IMR-90 (cell line): Measurements from ENCODE around the gene INO80B. TPM values are rescaled to one million over a fixed set of nuclear protein-coding genes. Genes with fewer than 3 reads are reported as not detected.

Experiments
- ATAC-seq: fragments of 200-7000 bp; cut with Tn5 transposase; 2 replicates; pipeline ENCODE4 v1.9.1; 2020; ENCODE audit warnings: low read depth, mild to moderate bottlenecking, moderate library complexity
- BruUV-seq: library from RNA; stranded (reverse); fragments of 400-500 nt; replicated peaks from 2 replicates; lab custom pipeline; 2021; lab: Mats Ljungman, UMichigan
- CTCF ChIA-PET: fragments of 300-600 bp; formaldehyde crosslinking; extraction: SDS; loops from one replicate; lab custom pipeline; 2021; ENCODE audit warnings: antibody characterized with exemption; lab: Yijun Ruan, JAX
- POLR2A ChIA-PET: fragments of 300-600 bp; sonication (Branson Sonifier 250); formaldehyde crosslinking; loops from one replicate; lab custom pipeline; 2022; ENCODE audit warnings: antibody characterized with exemption; ENCODE audit not compliant: unreplicated experiment; lab: Charles Lee
- DNase-seq: peaks from one replicate; pipeline ENCODE4 v3.0.0; 2013
- H2AFZ ChIP-seq: replicated peaks from 2 replicates; pipeline ENCODE3; 2013; ENCODE audit warnings: low read length, mild to moderate bottlenecking; ENCODE audit not compliant: poor library complexity
- H2AK5ac ChIP-seq: 2 replicates; pipeline ENCODE4 v1.6.1; 2013; ENCODE audit warnings: low read depth, low read length, inconsistent platforms
- H2AK9ac ChIP-seq: replicated peaks from 2 replicates; pipeline ENCODE3; 2013; ENCODE audit warnings: mild to moderate bottlenecking, low read depth, low read length, moderate library complexity; ENCODE audit not compliant: poor library complexity
- H2BK120ac ChIP-seq: 2 replicates; pipeline ENCODE4 v1.6.1; 2013; ENCODE audit warnings: low read depth, low read length, inconsistent platforms
- H2BK15ac ChIP-seq: 3 replicates; pipeline ENCODE4 v1.6.1; 2013; ENCODE audit warnings: low read depth, low read length, inconsistent platforms
- H2BK20ac ChIP-seq: 2 replicates; pipeline ENCODE4 v1.6.1; 2013; ENCODE audit warnings: low read depth, mild to moderate bottlenecking, inconsistent platforms, low read length, moderate library complexity
- H2BK5ac ChIP-seq: 2 replicates; pipeline ENCODE4 v1.6.1; 2013; ENCODE audit warnings: mild to moderate bottlenecking, low read depth, low read length, inconsistent platforms; ENCODE audit not compliant: poor library complexity, severe bottlenecking
- H3K14ac ChIP-seq: replicated peaks from 2 replicates; pipeline ENCODE4 v1.6.1; 2013; ENCODE audit warnings: low read depth, low read length, inconsistent platforms
- H3K18ac ChIP-seq: 2 replicates; pipeline ENCODE4 v1.6.1; 2013; ENCODE audit warnings: low read depth, low read length, control low read depth
- H3K23ac ChIP-seq: 2 replicates; pipeline ENCODE4 v1.6.1; 2013; ENCODE audit warnings: low read depth, low read length, inconsistent platforms
- H3K27ac ChIP-seq: 2 replicates; pipeline ENCODE4 v1.5.1; 2013; ENCODE audit warnings: mild to moderate bottlenecking, control low read depth, low read length; ENCODE audit not compliant: insufficient read depth
- H3K27me3 ChIP-seq: 2 replicates; pipeline ENCODE4 v1.6.1; 2013; ENCODE audit warnings: low read length; ENCODE audit not compliant: control insufficient read depth, insufficient read depth
- H3K36me3 ChIP-seq: 2 replicates; pipeline ENCODE4 v1.6.1; 2013; ENCODE audit warnings: low read length, mixed read lengths; ENCODE audit not compliant: control insufficient read depth, insufficient read depth
- H3K4ac ChIP-seq: 2 replicates; pipeline ENCODE4 v1.6.1; 2013; ENCODE audit warnings: low read depth, low read length, inconsistent platforms
- H3K4me1 ChIP-seq: 2 replicates; pipeline ENCODE4 v1.6.1; 2013; ENCODE audit warnings: low read length, mixed read lengths; ENCODE audit not compliant: control insufficient read depth, insufficient read depth
- H3K4me2 ChIP-seq: 2 replicates; pipeline ENCODE4 v1.6.1; 2013; ENCODE audit warnings: low read depth, mild to moderate bottlenecking, control low read depth, low read length, moderate library complexity
- H3K4me3 ChIP-seq: 2 replicates; pipeline ENCODE4 v1.5.1; 2013; ENCODE audit warnings: low read depth, mild to moderate bottlenecking, control low read depth, low read length, moderate library complexity; ENCODE audit not compliant: insufficient read depth
- H3K56ac ChIP-seq: 2 replicates; pipeline ENCODE4 v1.6.1; 2013; ENCODE audit warnings: low read length, inconsistent platforms; ENCODE audit not compliant: insufficient read depth; ENCODE audit errors: extremely low read depth
- H3K79me1 ChIP-seq, 2 experiments: 2 replicates each; pipeline ENCODE4 v1.6.1; 2013; ENCODE audit warnings: low read length in 2 of 2, inconsistent platforms in 1 of 2, low read depth in 1 of 2
- H3K9ac ChIP-seq: 2 replicates; pipeline ENCODE4 v1.6.1; 2013; ENCODE audit warnings: low read depth, low read length, control low read depth
- H3K9me1 ChIP-seq: 2 replicates; pipeline ENCODE4 v1.6.1; 2013; ENCODE audit warnings: low read length, inconsistent platforms; ENCODE audit not compliant: insufficient read depth
- H3K9me3 ChIP-seq: 2 replicates; pipeline ENCODE4 v1.6.1; 2013; ENCODE audit warnings: low read length; ENCODE audit not compliant: control insufficient read depth, insufficient read depth
- H4K20me1 ChIP-seq: 2 replicates; pipeline ENCODE4 v1.6.1; 2013; ENCODE audit warnings: low read length, inconsistent platforms; ENCODE audit not compliant: insufficient read depth
- H4K5ac ChIP-seq: 2 replicates; pipeline ENCODE4 v1.6.1; 2013; ENCODE audit warnings: mild to moderate bottlenecking, low read depth, low read length, control low read depth
- H4K8ac ChIP-seq, 2 experiments: 2 replicates each; pipeline ENCODE4 v1.6.1; 2013; ENCODE audit warnings: low read depth in 2 of 2, low read length in 2 of 2, control low read depth in 1 of 2, inconsistent platforms in 1 of 2
- H4K91ac ChIP-seq: 2 replicates; pipeline ENCODE4 v1.6.1; 2013; ENCODE audit warnings: low read depth, low read length, inconsistent platforms; ENCODE audit not compliant: insufficient read depth
- BHLHE40 ChIP-seq: fragments of 150-350 bp; IDR thresholded peaks from 2 replicates; pipeline ENCODE4 v1.6.1; 2016; ENCODE audit warnings: mild to moderate bottlenecking, low read depth, low read length
- CHD1 ChIP-seq: IDR thresholded peaks from 2 replicates; pipeline ENCODE4 v1.6.1; 2012; ENCODE audit warnings: low read depth, low read length, improper control_type of control experiment
- MAFK ChIP-seq: IDR thresholded peaks from 2 replicates; pipeline ENCODE4 v1.6.1; 2012; ENCODE audit warnings: low read depth, low read length, improper control_type of control experiment
- MAZ ChIP-seq: IDR thresholded peaks from 2 replicates; pipeline ENCODE4 v1.6.1; 2012; ENCODE audit warnings: low read depth, mild to moderate bottlenecking, low read length, improper control_type of control experiment, moderate library complexity, borderline replicate concordance
- MXI1 ChIP-seq: IDR thresholded peaks from 2 replicates; pipeline ENCODE4 v1.6.1; 2012; ENCODE audit warnings: low read depth, mild to moderate bottlenecking, low read length, moderate library complexity, borderline replicate concordance
- POLR2A ChIP-seq: IDR thresholded peaks from 2 replicates; pipeline ENCODE4 v1.6.1; 2012; ENCODE audit warnings: mild to moderate bottlenecking, low read depth, low read length
- RCOR1 ChIP-seq: IDR thresholded peaks from 2 replicates; pipeline ENCODE4 v1.6.1; 2012; ENCODE audit warnings: mild to moderate bottlenecking, low read length, improper control_type of control experiment; ENCODE audit not compliant: insufficient replicate concordance
- SMC3 ChIP-seq: fragments of 150-350 bp; IDR thresholded peaks from 2 replicates; pipeline ENCODE4 v1.6.1; 2016; ENCODE audit warnings: low read depth, mild to moderate bottlenecking, antibody characterized with exemption, low read length, moderate library complexity
- WGBS, 2 experiments: methylation state at CpG; one replicate each; pipeline versions ENCODE4 v1.1.5 to v1.1.7; 2013; ENCODE audit warnings: missing lambda C conversion rate in 2 of 2; ENCODE audit not compliant: insufficient read length in 1 of 2; ENCODE audit errors: extremely low coverage in 2 of 2; 5-methylcytosine and 5-hydroxymethylcytosine counted together
- dilution Hi-C: fragments of 300-500 bp; cut with HindIII; formaldehyde crosslinking; loops from one replicate; pipeline ENCODE4 v1.14.3; 2018; ENCODE audit warnings: low sequenced_read_pairs; ENCODE audit not compliant: unreplicated experiment
- in situ Hi-C: fragments of 300-500 bp; cut with MboI; formaldehyde crosslinking; loops from 3 replicates; pipeline ENCODE4 v1.14.3; 2019; ENCODE audit warnings: low sequenced_read_pairs, inconsistent platforms, mixed read lengths
- intact Hi-C: fragments of 100-400 bp; cut with micrococcal nuclease; formaldehyde crosslinking; loops from 2 replicates; pipeline ENCODE4 v1.10.0; 2022
- polyA plus RNA-seq, 3 experiments: library from polyadenylated mRNA; depleted of rRNA; stranded (reverse); fragments of >200 nt; gene quantifications; 2 replicates each; pipeline ENCODE4 v1.2.3, GENCODE V29; 2012; ENCODE audit warnings: low replicate concordance in 1 of 3
- total RNA-seq: library from RNA; depleted of rRNA; stranded (reverse); fragments of >200 nt; gene quantifications from 2 replicates; pipeline ENCODE4 v1.2.3, GENCODE V29; 2012
- TF ChIP-seq, protein P1 (sequence below): conservative IDR thresholded peaks from 2 replicates; pipeline ENCODE4 v1.5.1; 2012; ENCODE audit warnings: mild to moderate bottlenecking, low read depth, low read length, improper control_type of control experiment
- TF ChIP-seq, protein P2 (sequence below): fragments of 150-350 bp; IDR thresholded peaks from 2 replicates; pipeline ENCODE4 v1.6.1; 2017; ENCODE audit warnings: mild to moderate bottlenecking, antibody characterized with exemption, low read length, low read depth
- TF ChIP-seq, protein P3 (sequence below): fragments of 150-350 bp; IDR thresholded peaks from 2 replicates; pipeline ENCODE4 v1.6.1; 2016; ENCODE audit warnings: low read depth, mild to moderate bottlenecking, low read length, moderate library complexity, borderline replicate concordance

INO80B gene
- total and polyA plus RNA-seq, 2 of the 4 experiments (the other 2 are of a cell fraction) = 4.5 to 10.5 TPM

DNA sequence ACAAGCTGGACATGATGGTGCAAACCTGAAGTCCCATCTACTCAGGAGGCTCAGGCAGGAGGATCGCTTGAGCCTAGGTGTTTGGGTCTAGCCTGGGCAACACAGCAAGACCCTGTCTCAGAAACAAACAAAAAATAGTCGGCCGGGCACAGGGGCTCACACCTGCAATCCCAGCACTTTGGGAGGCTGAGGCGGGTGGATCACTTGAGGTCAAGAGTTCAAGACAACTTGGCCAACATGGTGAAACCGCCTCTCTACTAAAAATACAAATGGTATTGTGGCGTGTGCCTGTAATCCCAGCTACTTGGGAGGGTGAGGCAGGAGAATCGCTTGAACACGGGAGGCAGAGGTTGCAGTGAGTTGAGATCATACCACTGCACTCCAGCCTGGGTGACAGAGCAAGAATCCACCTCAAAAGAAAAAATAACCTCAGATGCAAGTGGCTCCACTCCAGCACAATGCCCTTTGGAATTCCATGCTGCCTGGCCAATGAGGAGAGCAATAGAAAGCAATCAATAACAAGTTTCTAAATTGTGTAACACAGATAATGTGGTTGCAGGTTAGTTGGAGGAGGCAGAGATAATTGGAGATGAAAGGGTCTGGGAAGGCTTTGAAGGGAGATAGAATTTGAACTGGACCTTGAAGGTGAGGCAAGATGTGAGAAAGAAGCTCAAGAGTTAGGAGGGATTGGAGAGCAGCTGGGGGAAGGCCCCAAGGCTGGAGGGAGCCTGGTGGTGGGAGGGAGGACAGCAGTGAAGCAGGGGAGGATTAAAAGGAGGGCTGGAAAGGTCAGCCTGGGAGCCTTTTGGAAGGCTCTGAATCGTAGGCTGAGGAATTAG is 34.0 kb downstream of the INO80B start:
- intact Hi-C loops = no loop called here
- H3K9ac ChIP-seq = no peak overlapping the region
- H3K9me1 ChIP-seq = peaks cover 9% of the 10 kb centered on the region; the same call in 1 of the 2 replicates
- in situ Hi-C loops = loop anchor here (25.0 kb wide), 1 partner anchor 373 kb away; no protein-coding TSS in a partner anchor
- 0 out of 2 replicates have a peak overlapping the region, but pooled peaks have one; percentile 26 for H4K91ac ChIP-seq
- ChIA-PET CTCF (interaction anchor here (0.5 kb wide), 1 partner anchor 12 kb away, joined by 3 read pairs; no protein-coding TSS in a partner anchor), POLR2A (no interaction called here)
- H3K4me2 ChIP-seq = peak overlapping the region; percentile 55; the same call in 1 of the 2 replicates
- no peak for DNase-seq
- H2BK5ac ChIP-seq = no peak overlapping the region
- H3K27me3 ChIP-seq = no peaks in the 10 kb centered on the region
- peaks cover 15 to 43% of the 10 kb centered on the region in 2 experiments for H3K79me1 ChIP-seq
- H3K4me1 ChIP-seq = peaks cover 5% of the 10 kb centered on the region; the same call in 1 of the 2 replicates
- dilution Hi-C loops = no loop called here
- 0 out of 2 replicates have a peak overlapping the region, but pooled peaks have one; percentile 25 for H3K4ac ChIP-seq
- peak overlapping the region; percentile 61; the same call in 1 of the 2 replicates for H2AK5ac ChIP-seq
- H3K18ac ChIP-seq = no peak overlapping the region
- H2BK15ac ChIP-seq = peak overlapping the region; percentile 61; the same call in 1 of the 3 replicates
- no peaks in the 10 kb centered on the region; the same call in 1 of the 2 replicates for H4K20me1 ChIP-seq
- H4K8ac ChIP-seq = peak overlapping the region in 1 of 2 experiments; percentile 70; a peak in 2 of 4 replicates
- H3K4me3 ChIP-seq = no peak overlapping the region
- H3K23ac ChIP-seq = no peak overlapping the region
- H2AK9ac ChIP-seq = no peak overlapping the region
- no TSS peak for BruUV-seq
- peak overlapping the region; percentile 38; the same call in 1 of the 2 replicates for H3K27ac ChIP-seq
- H2BK120ac ChIP-seq = peak overlapping the region; percentile 3; the same call in 1 of the 2 replicates
- no peak for ATAC-seq
- TF ChIP-seq, protein P1, sequence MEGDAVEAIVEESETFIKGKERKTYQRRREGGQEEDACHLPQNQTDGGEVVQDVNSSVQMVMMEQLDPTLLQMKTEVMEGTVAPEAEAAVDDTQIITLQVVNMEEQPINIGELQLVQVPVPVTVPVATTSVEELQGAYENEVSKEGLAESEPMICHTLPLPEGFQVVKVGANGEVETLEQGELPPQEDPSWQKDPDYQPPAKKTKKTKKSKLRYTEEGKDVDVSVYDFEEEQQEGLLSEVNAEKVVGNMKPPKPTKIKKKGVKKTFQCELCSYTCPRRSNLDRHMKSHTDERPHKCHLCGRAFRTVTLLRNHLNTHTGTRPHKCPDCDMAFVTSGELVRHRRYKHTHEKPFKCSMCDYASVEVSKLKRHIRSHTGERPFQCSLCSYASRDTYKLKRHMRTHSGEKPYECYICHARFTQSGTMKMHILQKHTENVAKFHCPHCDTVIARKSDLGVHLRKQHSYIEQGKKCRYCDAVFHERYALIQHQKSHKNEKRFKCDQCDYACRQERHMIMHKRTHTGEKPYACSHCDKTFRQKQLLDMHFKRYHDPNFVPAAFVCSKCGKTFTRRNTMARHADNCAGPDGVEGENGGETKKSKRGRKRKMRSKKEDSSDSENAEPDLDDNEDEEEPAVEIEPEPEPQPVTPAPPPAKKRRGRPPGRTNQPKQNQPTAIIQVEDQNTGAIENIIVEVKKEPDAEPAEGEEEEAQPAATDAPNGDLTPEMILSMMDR = no peak
- TF ChIP-seq, protein P2, sequence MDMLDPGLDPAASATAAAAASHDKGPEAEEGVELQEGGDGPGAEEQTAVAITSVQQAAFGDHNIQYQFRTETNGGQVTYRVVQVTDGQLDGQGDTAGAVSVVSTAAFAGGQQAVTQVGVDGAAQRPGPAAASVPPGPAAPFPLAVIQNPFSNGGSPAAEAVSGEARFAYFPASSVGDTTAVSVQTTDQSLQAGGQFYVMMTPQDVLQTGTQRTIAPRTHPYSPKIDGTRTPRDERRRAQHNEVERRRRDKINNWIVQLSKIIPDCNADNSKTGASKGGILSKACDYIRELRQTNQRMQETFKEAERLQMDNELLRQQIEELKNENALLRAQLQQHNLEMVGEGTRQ = no peak
- TF ChIP-seq, protein P3, sequence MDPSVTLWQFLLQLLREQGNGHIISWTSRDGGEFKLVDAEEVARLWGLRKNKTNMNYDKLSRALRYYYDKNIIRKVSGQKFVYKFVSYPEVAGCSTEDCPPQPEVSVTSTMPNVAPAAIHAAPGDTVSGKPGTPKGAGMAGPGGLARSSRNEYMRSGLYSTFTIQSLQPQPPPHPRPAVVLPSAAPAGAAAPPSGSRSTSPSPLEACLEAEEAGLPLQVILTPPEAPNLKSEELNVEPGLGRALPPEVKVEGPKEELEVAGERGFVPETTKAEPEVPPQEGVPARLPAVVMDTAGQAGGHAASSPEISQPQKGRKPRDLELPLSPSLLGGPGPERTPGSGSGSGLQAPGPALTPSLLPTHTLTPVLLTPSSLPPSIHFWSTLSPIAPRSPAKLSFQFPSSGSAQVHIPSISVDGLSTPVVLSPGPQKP = no peak
- TF ChIP-seq RCOR1 (no peak), SMC3 (no peak), BHLHE40 (no peak), CHD1 (no peak), POLR2A (no peak), MAFK (no peak), MXI1 (no peak), MAZ (no peak)
- no peak overlapping the region for H3K56ac ChIP-seq
- H3K9me3 ChIP-seq = no peaks in the 10 kb centered on the region
- H4K5ac ChIP-seq = no peak overlapping the region
- no peak overlapping the region for H3K14ac ChIP-seq
- H3K36me3 ChIP-seq = peaks cover 43% of the 10 kb centered on the region
- WGBS, 2 experiments = 93% methylated on average over 3 of the region's 9 CpGs; no CpG with 5 or more reads in 1 of the 2 experiments
- peak overlapping the region; percentile 24; the same call in 1 of the 2 replicates for H2BK20ac ChIP-seq
- no peak overlapping the region for H2AFZ ChIP-seq
